GM15510 (cell line): Measurements from ENCODE around the gene TBC1D1.

Source experiments
- POLR2A ChIP-seq: IDR thresholded peaks from 3 replicates; pipeline ENCODE4 v1.6.1; 2011; ENCODE audit warnings: borderline replicate concordance; ENCODE audit not compliant: insufficient read length; ENCODE audit errors: extremely low read depth

The TBC1D1 gene

GRCh38 chr4:37903901-37904300, 13.0 kb downstream of the TBC1D1 start:
- TF ChIP-seq POLR2A, result no peak

- no peak for TF ChIP-seq POLR2A
Observed at GRCh38 chr4:37904824-37905223, 13.9 kb downstream of the TBC1D1 start.

- no peak for TF ChIP-seq POLR2A
Observed at GRCh38 chr4:37905533-37906169, 14.8 kb downstream of the TBC1D1 start.

- TF ChIP-seq POLR2A, result no peak
Observed at GRCh38 chr4:37908488-37909331, 17.8 kb downstream of the TBC1D1 start.

GRCh38 chr4:37909332-37910090, 18.6 kb downstream of the TBC1D1 start:
- TF ChIP-seq POLR2A, result no peak

- TF ChIP-seq POLR2A, result no peak
Observed at GRCh38 chr4:37910091-37910486, 19.2 kb downstream of the TBC1D1 start.

- no peak for TF ChIP-seq POLR2A
Observed at GRCh38 chr4:37914539-37914938, 23.7 kb downstream of the TBC1D1 start.

- no peak for TF ChIP-seq POLR2A
Observed at GRCh38 chr4:37917388-37917787, 26.5 kb downstream of the TBC1D1 start.

GRCh38 chr4:37918653-37919052, 27.8 kb downstream of the TBC1D1 start:
- TF ChIP-seq POLR2A, result no peak

- TF ChIP-seq POLR2A, result no peak
Observed at GRCh38 chr4:37922328-37922727, 31.4 kb downstream of the TBC1D1 start.

GRCh38 chr4:37924946-37925345, 34.1 kb downstream of the TBC1D1 start:
- TF ChIP-seq POLR2A, result no peak

GRCh38 chr4:37927434-37927833, 36.5 kb downstream of the TBC1D1 start:
- TF ChIP-seq POLR2A, result no peak

GRCh38 chr4:37928426-37929416, 37.8 kb downstream of the TBC1D1 start:
- no peak for TF ChIP-seq POLR2A

GRCh38 chr4:37934096-37934495, 43.2 kb downstream of the TBC1D1 start:
- no peak for TF ChIP-seq POLR2A
